Hematopoietic multipotent progenitor cell treated with erythropoietin and hydrocortisone succinate and interleukin-3 and kit ligand, for 6 days (in vitro differentiated cells): Measurements from ENCODE around the gene BMP3.
"Not testable (repeated sequence)": the region's sequence is repeated elsewhere in the genome, so short reads cannot be mapped to it uniquely, and the experiment has no call there.

Source experiments
- DNase-seq: peaks from one replicate; pipeline ENCODE4 v3.0.0-alpha.2; 2015

Gene BMP3, protein sequence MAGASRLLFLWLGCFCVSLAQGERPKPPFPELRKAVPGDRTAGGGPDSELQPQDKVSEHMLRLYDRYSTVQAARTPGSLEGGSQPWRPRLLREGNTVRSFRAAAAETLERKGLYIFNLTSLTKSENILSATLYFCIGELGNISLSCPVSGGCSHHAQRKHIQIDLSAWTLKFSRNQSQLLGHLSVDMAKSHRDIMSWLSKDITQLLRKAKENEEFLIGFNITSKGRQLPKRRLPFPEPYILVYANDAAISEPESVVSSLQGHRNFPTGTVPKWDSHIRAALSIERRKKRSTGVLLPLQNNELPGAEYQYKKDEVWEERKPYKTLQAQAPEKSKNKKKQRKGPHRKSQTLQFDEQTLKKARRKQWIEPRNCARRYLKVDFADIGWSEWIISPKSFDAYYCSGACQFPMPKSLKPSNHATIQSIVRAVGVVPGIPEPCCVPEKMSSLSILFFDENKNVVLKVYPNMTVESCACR

DNA sequence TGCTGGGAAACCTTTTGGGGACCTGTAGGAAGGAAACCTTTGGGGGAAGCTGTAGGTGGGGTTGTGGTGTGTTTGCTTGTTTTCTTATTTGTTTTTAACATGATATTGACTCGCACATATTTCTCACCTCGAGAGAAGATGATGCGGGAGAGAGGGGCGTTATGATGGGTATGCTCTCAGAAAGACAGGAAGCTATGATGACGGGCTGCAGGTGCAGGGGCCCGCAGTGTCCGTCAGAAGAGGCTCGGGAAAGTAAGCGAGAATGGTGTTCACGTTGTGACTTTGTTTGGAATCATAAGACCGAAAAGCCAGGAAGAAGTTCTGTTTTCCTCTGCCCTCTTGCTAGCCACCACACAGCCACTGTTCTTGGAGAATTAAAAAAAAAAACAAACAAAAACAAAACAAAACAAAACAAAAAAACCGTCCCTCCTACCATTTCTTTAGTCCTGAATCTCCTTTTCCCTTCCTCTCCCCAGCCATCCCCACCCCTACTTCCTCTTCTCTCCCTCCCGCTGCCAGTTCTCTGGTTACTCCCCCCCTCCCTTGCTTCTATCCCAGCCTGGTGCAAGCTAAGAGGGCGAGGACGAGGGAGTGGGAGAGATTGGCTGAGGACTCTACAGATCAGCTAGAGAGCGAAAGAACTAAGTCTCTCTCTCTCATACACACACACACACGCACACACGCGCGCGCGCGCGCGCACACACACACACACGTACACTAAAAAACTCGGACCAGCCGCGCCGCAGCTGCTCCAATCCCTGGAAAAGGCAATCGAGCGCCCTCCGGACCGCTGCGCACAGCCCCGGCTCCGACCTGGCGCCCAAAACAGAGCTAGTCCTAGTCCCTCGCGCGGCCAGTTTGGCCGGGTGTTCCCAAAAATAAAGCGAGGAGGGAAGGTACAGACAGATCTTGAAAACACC lies at the start of gene BMP3:
Gene BMP3 (plus strand): TSS at position 648 of the 920 bp plus-strand sequence. CDS start 577 bp downstream, outside the sequence.
- peak; percentile 15 for DNase-seq

DNA sequence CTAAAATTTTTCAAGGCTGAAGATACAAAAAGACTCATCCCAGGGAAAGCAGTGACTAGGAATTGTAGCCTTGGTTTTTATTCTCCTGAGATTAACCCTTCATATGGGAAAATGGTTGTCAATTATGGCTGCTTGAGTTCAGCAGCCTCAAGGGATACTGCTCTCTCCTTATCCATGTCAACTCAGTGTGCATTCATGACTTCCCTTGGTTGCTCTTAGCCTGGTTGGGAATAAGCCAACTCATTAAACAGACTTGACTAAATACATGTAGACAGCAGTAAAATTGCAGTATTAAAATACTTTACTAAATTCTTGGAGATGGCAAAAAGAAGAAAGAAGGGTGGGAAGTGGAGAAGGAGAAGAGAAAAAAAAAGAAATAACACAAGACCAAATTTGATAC lies 44.5 kb upstream of the BMP3 start:
- DNase-seq, result no peak

DNA sequence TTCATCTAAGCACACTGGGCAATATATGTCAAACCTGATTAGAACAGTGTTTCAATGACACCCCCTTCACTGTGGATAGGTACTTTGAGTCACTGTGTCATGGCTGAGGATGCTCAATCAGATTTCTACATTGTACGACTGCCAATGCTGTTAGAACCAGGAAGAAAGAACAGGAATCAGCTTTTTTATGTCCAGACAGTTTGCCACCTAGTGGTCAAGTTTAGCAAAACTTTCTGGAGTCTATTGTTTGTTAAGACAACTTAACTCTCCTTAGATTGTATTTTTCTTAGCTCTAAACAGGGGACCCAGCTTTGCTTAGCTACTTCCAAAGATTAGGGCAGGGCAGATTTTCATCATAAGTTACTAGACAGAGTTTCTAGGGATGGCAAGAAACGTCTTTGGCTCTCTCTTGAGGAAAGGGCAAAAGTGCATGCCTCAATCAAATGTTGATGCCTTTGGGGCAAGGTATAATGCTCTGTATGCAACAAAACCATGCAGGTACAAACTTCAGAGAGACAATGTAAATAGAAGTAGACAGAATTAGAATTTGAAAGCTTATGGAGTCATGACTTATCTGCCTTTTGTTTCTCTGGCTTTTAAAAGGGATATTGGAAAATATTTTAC lies 40.5 kb upstream of the BMP3 start:
- DNase-seq, result peak; percentile 77

DNA sequence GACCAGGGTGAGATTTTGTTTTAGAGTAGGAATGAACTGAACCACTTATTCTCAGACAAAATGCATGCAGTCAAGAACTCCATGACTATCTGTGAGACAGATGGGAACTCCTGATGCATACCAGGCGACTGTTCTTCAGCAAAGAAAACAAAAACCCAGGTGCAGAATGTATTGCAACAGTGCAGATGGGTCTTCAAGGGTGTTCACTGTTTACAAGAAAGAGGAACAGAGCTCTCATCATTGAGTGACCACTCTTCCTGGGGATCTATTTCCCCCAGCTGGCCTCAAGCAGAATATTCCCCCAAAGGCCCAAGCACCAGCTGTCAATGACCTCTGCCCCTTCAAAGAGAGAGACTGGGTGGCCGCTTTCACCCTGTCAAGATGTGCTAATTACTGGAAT lies 39.7 kb upstream of the BMP3 start:
- no peak for DNase-seq

DNA sequence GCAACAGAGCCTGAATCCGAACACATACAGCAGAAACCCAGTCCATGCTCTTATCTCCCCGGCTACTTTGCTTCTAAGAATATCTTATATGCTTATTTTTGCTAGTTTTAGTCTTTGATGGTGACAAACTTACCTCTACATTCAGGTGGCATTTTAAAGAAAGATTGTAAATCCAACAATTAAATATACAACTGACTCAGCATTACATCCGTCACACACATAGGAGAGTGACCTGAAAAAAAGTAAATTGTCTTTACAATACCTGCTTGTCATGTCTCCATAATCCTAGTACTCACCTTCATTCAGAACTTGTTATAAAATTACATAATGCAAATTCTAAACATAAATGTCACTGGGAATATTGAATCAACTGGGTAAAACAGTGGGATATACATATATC lies 30.6 kb upstream of the BMP3 start:
- no peak for DNase-seq

DNA sequence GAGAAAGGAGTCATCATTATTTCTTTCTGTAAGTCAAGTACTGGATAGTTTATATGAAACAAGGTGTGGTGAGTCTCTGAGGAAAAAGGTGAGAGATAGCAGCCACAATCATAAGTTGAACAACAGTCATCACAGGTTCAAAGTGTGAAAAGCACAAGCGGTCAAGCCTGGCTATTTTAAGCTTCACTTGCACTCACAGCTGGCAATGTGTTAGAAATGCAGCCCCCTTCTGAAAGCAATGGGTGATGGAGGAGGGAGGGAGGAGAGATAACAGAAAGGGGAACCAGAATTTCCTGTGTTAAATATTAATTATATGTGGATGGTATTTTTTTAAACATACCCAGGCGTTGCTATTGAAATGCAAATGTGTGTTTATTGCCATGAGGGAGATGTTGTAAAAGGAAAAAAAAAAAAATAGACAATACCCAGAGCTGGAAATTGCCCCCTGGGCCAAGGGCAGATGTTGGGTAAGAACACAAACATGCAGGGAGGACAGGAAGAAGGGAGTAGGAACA lies 26.9 kb upstream of the BMP3 start:
- no peak for DNase-seq

DNA sequence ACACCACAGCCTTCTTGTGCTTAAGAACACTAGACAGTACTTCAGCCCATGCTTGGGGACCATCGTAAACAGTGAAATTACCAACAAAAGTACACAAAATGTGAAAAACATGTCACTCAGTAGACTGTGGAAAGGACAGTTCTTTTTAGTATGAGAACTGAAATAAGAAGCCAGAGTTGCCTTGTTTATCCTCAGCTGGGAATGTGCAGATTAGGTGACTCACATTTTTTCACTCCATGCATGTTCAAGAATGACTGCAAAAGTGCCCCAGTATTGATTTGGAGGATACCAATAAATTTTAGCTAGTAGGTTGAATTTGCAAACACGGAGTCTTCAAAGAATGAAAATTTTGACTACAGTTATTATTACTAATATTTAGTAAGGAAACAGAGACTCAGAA lies 23.1 kb upstream of the BMP3 start:
- DNase-seq, result no peak

DNA sequence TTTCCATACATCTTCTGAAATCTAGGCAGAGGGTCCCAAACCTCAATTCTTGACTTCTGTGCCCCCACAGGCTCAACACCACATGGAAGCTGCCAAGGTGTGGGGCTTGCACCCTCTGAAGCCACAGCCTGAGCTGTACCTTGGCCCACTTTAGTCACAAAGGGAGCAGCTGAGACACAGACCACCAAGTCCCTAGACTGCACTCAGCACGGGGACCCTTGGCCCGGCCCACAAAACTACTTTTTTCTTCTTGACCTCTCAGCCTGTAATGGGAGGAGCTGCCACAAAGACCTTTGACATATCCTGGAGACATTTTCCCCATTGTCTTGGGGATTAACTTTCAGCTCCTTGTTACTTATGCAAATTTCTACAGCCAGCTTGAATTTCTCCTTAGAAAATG lies 13.9 kb upstream of the BMP3 start:
- DNase-seq, result not testable (repeated sequence)

DNA sequence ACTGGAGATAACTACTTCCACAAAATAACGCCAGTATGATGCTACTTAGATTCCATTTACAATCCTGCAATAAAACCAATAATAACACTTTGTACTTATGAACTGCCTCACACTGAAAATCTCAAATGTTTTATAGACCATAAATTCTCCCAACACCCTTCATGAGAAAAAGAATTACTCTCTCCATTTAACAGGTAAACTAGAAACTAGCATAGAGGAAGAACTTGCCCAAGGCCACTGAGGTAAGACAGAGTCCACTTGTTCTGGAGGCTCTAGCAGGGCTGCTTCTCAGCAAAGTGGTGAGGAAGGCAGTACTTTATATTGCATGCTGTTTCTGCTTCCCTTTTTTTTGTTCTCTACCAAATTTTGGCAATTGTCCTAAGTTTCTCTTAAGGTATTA lies 11.5 kb upstream of the BMP3 start:
- DNase-seq, result no peak

DNA sequence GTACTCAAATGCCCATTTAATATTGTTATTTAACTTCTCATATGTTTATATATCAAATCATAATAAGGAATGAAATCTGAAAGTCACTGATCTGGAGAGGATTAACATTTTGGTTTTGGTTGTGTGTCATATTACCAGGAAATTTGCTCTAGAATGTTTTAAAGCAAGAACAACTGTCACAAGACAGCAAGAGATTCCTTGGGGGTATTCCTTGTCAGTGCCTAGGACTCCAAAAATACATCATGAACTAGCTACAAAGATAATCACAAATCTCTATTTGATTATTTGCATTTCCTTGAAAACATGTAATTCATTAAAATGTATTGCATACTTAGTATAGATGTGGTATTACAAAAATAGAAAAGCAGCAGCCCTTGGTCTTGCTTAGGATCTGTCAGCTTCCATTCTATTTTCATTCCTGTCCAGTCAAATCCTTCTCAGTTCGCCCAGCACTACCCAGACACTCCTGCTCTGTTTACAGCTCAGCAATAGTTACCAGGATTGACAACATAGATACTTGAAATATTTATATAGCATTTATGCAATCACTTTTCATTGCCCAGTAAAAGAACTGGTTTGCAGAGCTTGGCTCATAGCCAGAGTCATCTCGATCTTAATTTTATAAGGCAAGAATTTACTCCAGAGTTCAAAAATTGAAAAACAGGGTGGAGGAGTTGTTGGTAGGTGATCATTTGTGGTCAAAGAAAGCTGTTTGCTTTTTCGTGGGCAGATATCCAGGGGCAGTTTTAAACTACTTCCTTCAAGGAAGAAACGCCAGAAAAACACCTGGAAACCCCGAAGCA lies 9.2 kb upstream of the BMP3 start:
- DNase-seq, result no peak

DNA sequence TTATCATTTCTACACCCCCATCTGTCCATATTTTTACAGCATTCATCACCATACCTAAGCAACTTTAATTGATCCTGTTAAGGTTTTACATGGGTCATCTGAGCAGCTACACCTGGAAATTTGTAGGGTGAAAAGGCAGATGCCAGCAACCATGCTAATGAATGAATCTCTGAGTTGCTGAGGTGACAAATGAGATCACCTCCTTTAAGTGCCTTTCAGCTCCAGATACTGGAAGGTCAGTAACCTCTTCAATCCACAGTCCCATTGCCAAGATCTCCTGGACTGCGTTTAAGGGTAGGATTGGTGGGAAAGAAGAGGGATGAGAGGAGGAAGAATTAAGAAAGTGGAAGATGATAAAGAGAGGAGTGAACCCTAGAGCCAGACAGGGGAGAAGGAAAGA lies 8.5 kb upstream of the BMP3 start:
- no peak for DNase-seq

DNA sequence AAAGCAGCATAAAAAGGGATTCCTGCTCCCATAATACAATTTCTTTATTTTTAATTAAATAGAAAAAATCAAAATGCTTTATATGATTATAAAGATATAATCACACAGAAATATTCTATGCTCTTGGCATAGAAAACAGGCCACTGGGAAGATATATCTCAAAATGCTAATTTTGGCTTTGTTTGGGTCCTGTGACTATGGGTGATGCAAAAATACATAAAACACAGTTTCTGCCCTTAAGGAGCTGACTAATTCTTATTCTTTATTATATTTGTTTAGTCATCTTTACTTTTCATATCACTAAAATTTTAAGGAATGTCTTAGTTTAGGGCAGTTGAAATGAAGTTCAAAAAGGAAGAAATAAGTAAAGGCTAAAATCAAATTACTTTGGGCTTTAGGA lies 7.0 kb upstream of the BMP3 start:
- DNase-seq, result no peak

DNA sequence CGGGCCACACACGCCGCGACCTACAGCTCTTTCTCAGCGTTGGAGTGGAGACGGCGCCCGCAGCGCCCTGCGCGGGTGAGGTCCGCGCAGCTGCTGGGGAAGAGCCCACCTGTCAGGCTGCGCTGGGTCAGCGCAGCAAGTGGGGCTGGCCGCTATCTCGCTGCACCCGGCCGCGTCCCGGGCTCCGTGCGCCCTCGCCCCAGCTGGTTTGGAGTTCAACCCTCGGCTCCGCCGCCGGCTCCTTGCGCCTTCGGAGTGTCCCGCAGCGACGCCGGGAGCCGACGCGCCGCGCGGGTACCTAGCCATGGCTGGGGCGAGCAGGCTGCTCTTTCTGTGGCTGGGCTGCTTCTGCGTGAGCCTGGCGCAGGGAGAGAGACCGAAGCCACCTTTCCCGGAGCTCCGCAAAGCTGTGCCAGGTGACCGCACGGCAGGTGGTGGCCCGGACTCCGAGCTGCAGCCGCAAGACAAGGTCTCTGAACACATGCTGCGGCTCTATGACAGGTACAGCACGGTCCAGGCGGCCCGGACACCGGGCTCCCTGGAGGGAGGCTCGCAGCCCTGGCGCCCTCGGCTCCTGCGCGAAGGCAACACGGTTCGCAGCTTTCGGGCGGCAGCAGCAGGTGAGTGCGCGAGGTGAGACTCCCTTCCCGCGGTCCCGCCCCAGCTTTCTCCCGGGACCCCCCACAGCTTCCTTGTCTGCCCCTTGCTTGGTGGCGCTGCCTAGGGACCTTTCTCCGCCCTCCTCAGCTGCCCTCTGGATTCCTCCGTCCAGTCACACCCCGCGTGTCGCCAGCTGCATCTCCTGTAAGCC lies 678 bp downstream of the BMP3 start:
- no peak for DNase-seq

DNA sequence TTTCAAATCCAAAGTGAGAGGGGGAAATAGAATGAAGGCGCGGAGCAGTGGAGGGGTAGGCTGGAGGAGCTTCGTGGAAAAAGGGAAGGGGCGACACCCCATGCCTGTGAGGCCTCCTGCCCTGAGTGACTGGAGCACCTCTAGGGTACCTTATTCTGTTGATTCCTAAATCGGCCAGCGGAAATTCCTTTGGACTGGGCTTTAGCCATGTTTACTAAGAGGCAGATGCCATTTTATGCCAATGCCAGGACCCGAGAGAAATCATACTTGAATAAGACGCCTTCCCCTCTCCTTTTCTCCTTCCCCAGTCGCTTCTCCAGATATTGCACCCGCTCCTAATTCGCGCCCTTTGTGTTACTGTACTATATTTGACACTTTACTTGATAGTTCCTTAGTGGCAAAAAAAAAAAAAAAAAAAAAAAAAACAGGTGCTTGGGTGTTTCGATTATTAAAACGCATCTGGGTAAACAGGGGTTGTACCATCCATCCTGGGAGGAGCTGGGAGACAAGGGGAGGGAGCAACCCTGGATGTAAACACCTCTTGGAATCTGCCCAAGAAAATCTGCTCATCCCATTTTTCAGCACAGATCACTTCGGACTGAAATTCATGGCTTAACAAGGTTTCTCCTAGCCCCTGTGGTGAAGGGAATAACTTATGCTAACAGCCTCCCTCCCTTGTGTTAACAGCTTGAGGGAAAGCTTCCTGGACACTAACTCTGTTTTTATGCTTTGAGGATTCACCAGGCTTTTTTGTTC lies 1.5 kb downstream of the BMP3 start:
- DNase-seq, result no peak

DNA sequence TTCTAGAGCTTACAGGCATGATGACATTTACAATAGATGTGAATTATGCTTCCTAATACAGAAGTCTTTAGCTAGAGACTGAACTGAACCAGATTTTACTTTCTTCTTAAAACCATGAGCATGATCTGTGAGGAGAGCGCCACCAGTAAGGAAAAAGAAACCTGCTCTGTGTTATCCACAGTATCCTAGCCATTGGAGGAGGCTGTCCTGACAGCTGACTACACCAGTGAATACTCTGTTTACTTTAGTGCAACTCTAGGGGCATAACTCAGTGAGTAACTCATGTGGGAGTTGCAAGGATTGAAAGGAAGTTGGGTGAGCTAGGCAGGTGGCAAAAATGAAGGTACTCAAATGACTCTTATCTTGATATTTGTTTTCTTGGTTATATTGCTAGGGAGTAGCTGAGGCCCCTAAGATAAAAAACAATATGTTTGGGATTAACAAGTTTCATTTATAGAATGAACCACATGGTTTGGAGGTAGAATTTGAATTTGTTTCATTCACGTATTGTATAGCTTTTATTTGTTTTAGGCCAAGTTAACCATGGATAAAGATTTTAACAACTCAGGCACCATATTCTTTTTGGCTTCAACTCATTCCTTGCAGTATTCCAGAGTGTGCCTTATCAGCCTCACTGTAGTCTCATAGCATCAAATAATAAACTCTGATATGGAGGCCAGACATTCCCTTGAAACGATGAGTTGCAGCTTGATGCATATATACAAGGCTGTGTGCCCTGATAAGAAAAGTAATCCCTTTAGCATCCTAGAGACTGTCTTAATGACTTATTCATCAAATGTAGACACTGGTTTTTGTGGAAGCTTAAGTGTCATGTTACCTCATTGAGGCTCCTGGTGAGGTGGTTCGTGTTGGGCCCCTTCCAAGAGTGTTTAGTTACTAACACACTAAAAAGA lies 2.5 kb downstream of the BMP3 start:
- DNase-seq, result no peak

DNA sequence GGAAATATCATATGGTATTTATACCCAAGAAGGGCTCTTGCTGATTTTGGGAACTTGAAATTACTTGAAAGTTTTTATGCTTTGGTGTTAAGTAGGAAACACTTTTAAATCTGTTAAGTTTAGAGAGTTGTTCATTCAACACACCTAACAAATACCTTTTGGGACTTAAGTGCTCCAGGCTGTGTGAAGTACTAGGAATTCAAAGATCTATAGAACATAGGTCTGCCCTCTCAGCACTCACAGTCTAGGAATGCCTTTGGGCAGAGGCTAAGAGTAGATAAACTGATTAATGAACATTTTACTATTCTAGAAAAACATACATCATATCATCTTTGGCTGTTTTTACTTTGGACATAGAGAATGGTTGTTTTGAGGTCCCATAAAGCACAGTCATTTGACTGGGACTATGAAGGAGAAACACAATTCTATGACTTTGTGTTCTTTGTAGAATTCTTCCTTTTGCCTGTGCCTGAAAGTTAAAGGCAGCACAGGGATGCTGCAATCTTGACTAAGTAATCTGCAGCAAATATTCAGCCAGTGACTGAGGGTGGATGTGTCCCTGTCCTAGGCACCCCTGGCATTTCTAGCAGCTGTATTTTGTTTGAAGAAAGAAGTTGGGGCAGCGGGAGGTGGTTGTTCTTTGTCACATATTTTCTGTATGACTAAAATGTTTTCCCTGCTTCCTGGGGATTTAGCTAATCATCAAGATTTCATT lies 8.3 kb downstream of the BMP3 start:
- no peak for DNase-seq

DNA sequence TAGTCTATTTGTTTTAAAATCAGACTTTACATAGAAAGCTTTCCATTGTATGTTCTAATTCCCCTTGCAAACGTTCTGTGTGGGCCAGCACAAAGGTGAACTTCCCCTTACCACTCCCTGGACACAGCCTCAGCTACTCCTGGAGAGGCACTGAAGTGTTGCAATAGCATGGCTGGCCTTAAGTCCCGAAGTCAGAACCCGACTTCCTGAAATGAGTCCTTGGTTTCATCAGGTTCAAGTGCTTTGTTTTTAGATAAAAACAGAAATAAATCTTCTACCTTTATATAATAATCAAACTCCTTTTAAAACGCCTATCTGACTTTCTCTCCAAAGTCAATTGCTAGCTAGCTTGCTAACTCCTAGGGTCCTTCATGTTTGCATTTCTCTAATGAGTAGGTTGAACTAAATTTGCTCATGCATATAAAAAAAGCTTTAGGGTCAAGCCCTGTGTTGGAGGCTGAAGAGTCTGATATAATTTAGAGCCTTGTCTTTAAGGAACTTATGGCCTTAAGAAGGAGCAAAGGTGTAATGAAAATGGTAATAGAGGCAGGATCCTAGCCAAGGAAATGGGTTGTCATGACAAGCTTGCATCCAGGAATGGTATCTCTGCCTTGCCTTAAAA lies 9.0 kb downstream of the BMP3 start:
- DNase-seq, result no peak

DNA sequence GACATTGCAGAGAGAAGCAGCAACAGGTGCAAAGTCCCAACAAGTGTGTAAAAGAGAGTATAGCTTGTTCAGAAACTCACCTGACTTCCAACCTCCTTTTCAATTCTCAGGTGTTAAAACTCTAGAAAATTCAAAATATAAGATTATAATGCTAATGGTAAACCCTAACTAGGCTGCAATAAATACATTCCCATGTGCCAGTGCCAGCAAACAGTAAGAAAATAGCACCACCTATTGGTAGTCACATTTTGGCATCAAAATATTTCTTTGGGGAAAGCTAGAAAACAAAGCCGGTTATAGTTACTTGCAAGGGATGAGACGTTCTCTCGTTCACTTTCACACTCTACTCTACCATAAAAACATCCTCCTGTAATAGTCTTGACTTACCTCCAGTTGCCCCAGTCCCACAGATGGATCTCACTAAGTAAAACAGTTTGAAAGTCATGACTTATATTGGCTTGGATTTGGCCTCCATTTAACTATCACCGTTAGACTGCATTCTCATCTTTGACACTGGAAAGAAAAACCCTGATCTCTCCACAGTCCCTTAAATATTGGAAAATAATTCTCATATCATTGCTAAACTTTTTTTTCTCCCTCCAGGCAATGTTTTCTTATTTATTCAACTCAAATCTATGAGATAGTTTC lies 9.6 kb downstream of the BMP3 start:
- DNase-seq, result peak; percentile 62
